ENCODE results near the gene ADGRV1.

- TF ChIP-seq, protein P1, sequence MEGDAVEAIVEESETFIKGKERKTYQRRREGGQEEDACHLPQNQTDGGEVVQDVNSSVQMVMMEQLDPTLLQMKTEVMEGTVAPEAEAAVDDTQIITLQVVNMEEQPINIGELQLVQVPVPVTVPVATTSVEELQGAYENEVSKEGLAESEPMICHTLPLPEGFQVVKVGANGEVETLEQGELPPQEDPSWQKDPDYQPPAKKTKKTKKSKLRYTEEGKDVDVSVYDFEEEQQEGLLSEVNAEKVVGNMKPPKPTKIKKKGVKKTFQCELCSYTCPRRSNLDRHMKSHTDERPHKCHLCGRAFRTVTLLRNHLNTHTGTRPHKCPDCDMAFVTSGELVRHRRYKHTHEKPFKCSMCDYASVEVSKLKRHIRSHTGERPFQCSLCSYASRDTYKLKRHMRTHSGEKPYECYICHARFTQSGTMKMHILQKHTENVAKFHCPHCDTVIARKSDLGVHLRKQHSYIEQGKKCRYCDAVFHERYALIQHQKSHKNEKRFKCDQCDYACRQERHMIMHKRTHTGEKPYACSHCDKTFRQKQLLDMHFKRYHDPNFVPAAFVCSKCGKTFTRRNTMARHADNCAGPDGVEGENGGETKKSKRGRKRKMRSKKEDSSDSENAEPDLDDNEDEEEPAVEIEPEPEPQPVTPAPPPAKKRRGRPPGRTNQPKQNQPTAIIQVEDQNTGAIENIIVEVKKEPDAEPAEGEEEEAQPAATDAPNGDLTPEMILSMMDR (IDR thresholded peaks at IDR 0.05) = no peak
- no peak for TF ChIP-seq POLR2A (IDR thresholded peaks at IDR 0.05)
These were observed 466.1 kb downstream of the ADGRV1 start for GRCh38 chr5:91024727-91025126.
